Stimulated activated CD8-positive, alpha-beta memory T cell treated with anti-CD3 and anti-CD28 coated beads, Interleukin-7, amount 100 ng/mL, for 4 hours (primary cell): ENCODE data around the gene CRACR2B.
A peak's percentile ranks its signal among the peaks of the same experiment; 100 is the strongest.

Source experiments
- DNase-seq, 2 donors: peaks; one replicate each; pipeline ENCODE4 v3.0.0-alpha.2; 2020; ENCODE audit warnings: low read depth in 2 of 2

Gene CRACR2B

GRCh38 chr11:826227-826621 is 1.5 kb upstream of the CRACR2B start:
- no peak for DNase-seq

GRCh38 chr11:826836-827145 is 928 bp upstream of the CRACR2B start:
- DNase-seq: no peak

GRCh38 chr11:827146-827896 is 398 bp upstream of the CRACR2B start:
- DNase-seq: no peak

GRCh38 chr11:828506-829175 is 922 bp downstream of the CRACR2B start:
- no peak for DNase-seq

- DNase-seq: no peak
Measured at GRCh38 chr11:829176-829846, 1.6 kb downstream of the CRACR2B start.

- DNase-seq: no peak
Measured at GRCh38 chr11:829847-830294, 2.2 kb downstream of the CRACR2B start.

- DNase-seq: peak; percentile 30 to 63
Measured at GRCh38 chr11:830295-831117, 2.8 kb downstream of the CRACR2B start.

- no peak for DNase-seq
Measured at GRCh38 chr11:831118-831864, 3.6 kb downstream of the CRACR2B start.

- DNase-seq: no peak
Measured at GRCh38 chr11:831961-832528, 4.3 kb downstream of the CRACR2B start.

GRCh38 chr11:832529-833113 is 4.9 kb downstream of the CRACR2B start, which contains the start of gene CD151:
Gene CD151 (plus strand): TSS chr11:832952. CDS start chr11:836070, 3,118 bp downstream.
- peak in 1 of 2 donors; percentile 50 for DNase-seq

- DNase-seq: no peak
Measured at GRCh38 chr11:833114-833791, 5.5 kb downstream of the CRACR2B start.

GRCh38 chr11:833849-834311 is 6.2 kb downstream of the CRACR2B start:
- no peak for DNase-seq

GRCh38 chr11:834371-835316 is 6.9 kb downstream of the CRACR2B start:
- DNase-seq: no peak

- no peak for DNase-seq
Measured at GRCh38 chr11:836274-836673, 8.6 kb downstream of the CRACR2B start.

GRCh38 chr11:836700-837099 is 9.0 kb downstream of the CRACR2B start:
- DNase-seq: no peak

- no peak for DNase-seq
Measured at GRCh38 chr11:837189-837989, 9.7 kb downstream of the CRACR2B start.

GRCh38 chr11:837990-838307 is 10.2 kb downstream of the CRACR2B start:
- DNase-seq: no peak
